Mucosa of rectum (tissue), 2 donors: ENCODE measurements around the gene ZFAND3.
"Not testable (repeated sequence)": the region's sequence is repeated elsewhere in the genome, so short reads cannot be mapped to it uniquely, and the experiment has no call there.

Experiments
- H3K27ac ChIP-seq, 2 donors: one replicate each; pipeline ENCODE4 v1.7.0; 2013; ENCODE audit warnings: inconsistent platforms in 2 of 2, low read depth in 2 of 2, low read length in 2 of 2
- H3K27me3 ChIP-seq, 2 donors: one replicate each; pipeline ENCODE4 v1.7.0; 2013; ENCODE audit warnings: low read length in 2 of 2; ENCODE audit not compliant: control insufficient read depth in 2 of 2, insufficient read depth in 2 of 2
- H3K36me3 ChIP-seq, 2 donors: one replicate each; pipeline ENCODE4 v1.7.0; 2013; ENCODE audit warnings: low read length in 2 of 2; ENCODE audit not compliant: control insufficient read depth in 2 of 2, insufficient read depth in 2 of 2
- H3K4me1 ChIP-seq, 2 donors: one replicate each; pipeline ENCODE4 v1.7.0; 2013; ENCODE audit warnings: low read length in 2 of 2, mild to moderate bottlenecking in 1 of 2; ENCODE audit not compliant: control insufficient read depth in 2 of 2, insufficient read depth in 2 of 2
- H3K4me3 ChIP-seq, 2 donors: one replicate each; pipeline ENCODE4 v1.7.0; 2013; ENCODE audit warnings: low read length in 2 of 2
- H3K9ac ChIP-seq, 2 donors: one replicate each; pipeline ENCODE4 v1.7.0; 2013; ENCODE audit warnings: low read length in 2 of 2, low read depth in 1 of 2, mild to moderate bottlenecking in 1 of 2
- H3K9me3 ChIP-seq, 2 donors: one replicate each; pipeline ENCODE4 v1.7.0; 2013; ENCODE audit warnings: low read length in 2 of 2; ENCODE audit not compliant: control insufficient read depth in 2 of 2
- donor health status: healthy.
- donor health status: Normal muscosa, but diverticular disease.

Gene ZFAND3

GRCh38 chr6:37943436-37944058 is 124.0 kb downstream of the ZFAND3 start:
- H3K36me3 ChIP-seq: no peaks in the 10 kb centered on the region
- H3K4me3 ChIP-seq: no peak overlapping the region
- no peaks in the 10 kb centered on the region for H3K27me3 ChIP-seq
- no peak overlapping the region for H3K9ac ChIP-seq
- H3K9me3 ChIP-seq: no peaks in the 10 kb centered on the region
- no peak overlapping the region for H3K27ac ChIP-seq
- no peaks in the 10 kb centered on the region for H3K4me1 ChIP-seq

- Histone ChIP-seq H3K9me3 (no peaks in the 10 kb centered on the region), H3K36me3 (no peaks in the 10 kb centered on the region), H3K9ac (no peak overlapping the region), H3K4me3 (no peak overlapping the region), H3K27me3 (no peaks in the 10 kb centered on the region), H3K4me1 (no peaks in the 10 kb centered on the region), H3K27ac (no peak overlapping the region)
Observed at GRCh38 chr6:37946057-37946456, 126.5 kb downstream of the ZFAND3 start.

- Histone ChIP-seq H3K27me3 (no peaks in the 10 kb centered on the region), H3K4me1 (no peaks in the 10 kb centered on the region), H3K27ac (no peak overlapping the region), H3K9ac (no peak overlapping the region), H3K9me3 (no peaks in the 10 kb centered on the region), H3K4me3 (no peak overlapping the region), H3K36me3 (no peaks in the 10 kb centered on the region)
Observed at GRCh38 chr6:37947468-37947867, 127.9 kb downstream of the ZFAND3 start.

GRCh38 chr6:37948584-37948983 is 129.1 kb downstream of the ZFAND3 start:
- H3K4me3 ChIP-seq, H3K9me3 ChIP-seq, H3K4me1 ChIP-seq, H3K9ac ChIP-seq, H3K27me3 ChIP-seq, H3K27ac ChIP-seq, H3K36me3 ChIP-seq: not testable (repeated sequence)

- no peak overlapping the region for H3K27ac ChIP-seq
- H3K9ac ChIP-seq: no peak overlapping the region
- no peak overlapping the region for H3K4me3 ChIP-seq
- no peaks in the 10 kb centered on the region for H3K36me3 ChIP-seq
- no peaks in the 10 kb centered on the region for H3K4me1 ChIP-seq
- no peaks in the 10 kb centered on the region for H3K9me3 ChIP-seq
- H3K27me3 ChIP-seq: no peaks in the 10 kb centered on the region
Observed at GRCh38 chr6:37952027-37952426, 132.5 kb downstream of the ZFAND3 start.

GRCh38 chr6:37954791-37955190 is 135.3 kb downstream of the ZFAND3 start:
- Histone ChIP-seq H3K36me3 (no peaks in the 10 kb centered on the region), H3K9ac (no peak overlapping the region), H3K4me3 (no peak overlapping the region), H3K27ac (no peak overlapping the region), H3K9me3 (no peaks in the 10 kb centered on the region), H3K4me1 (no peaks in the 10 kb centered on the region), H3K27me3 (no peaks in the 10 kb centered on the region)

GRCh38 chr6:37956711-37957275 is 137.3 kb downstream of the ZFAND3 start:
- Histone ChIP-seq H3K27ac (no peak overlapping the region), H3K9ac (no peak overlapping the region), H3K27me3 (no peaks in the 10 kb centered on the region), H3K4me3 (no peak overlapping the region), H3K36me3 (no peaks in the 10 kb centered on the region), H3K9me3 (no peaks in the 10 kb centered on the region), H3K4me1 (no peaks in the 10 kb centered on the region)

GRCh38 chr6:37959061-37959460 is 139.5 kb downstream of the ZFAND3 start:
- Histone ChIP-seq H3K27me3 (no peaks in the 10 kb centered on the region), H3K4me3 (no peak overlapping the region), H3K36me3 (no peaks in the 10 kb centered on the region), H3K27ac (no peak overlapping the region), H3K9ac (no peak overlapping the region), H3K4me1 (no peaks in the 10 kb centered on the region), H3K9me3 (no peaks in the 10 kb centered on the region)

- Histone ChIP-seq H3K27me3 (no peaks in the 10 kb centered on the region), H3K9me3 (no peaks in the 10 kb centered on the region), H3K9ac (no peak overlapping the region), H3K27ac (no peak overlapping the region), H3K4me1 (no peaks in the 10 kb centered on the region), H3K4me3 (no peak overlapping the region), H3K36me3 (no peaks in the 10 kb centered on the region)
Observed at GRCh38 chr6:37960139-37960935, 140.8 kb downstream of the ZFAND3 start.

- H3K9ac ChIP-seq, H3K9me3 ChIP-seq, H3K4me1 ChIP-seq, H3K27me3 ChIP-seq, H3K27ac ChIP-seq, H3K36me3 ChIP-seq, H3K4me3 ChIP-seq: not testable (repeated sequence)
Observed at GRCh38 chr6:37962481-37963080, 143.1 kb downstream of the ZFAND3 start.
